K562 (cell line): ENCODE results near the gene DSP. TPM values are rescaled to one million over a fixed set of nuclear protein-coding genes. Genes with fewer than 3 reads are reported as not detected.

Experiments
- ATAC-seq: fragments of 200-7000 bp; cut with Tn5 transposase; 3 replicates; pipeline ENCODE4 v1.9.1; 2020; ENCODE audit warnings: moderate library complexity
- BruUV-seq: library from RNA; stranded (reverse); fragments of 400-500 nt; replicated peaks from 2 replicates; lab custom pipeline; 2021; lab: Mats Ljungman, UMichigan
- CTCF ChIA-PET: fragments of 300-600 bp; formaldehyde crosslinking; extraction: SDS; loops from one replicate; lab custom pipeline; 2021; ENCODE audit warnings: low intra/inter-chr PET ratio; lab: Yijun Ruan, JAX
- POLR2A ChIA-PET: fragments of 300-600, 350-650 bp; sonication (Branson Sonifier 250); formaldehyde crosslinking; extraction: SDS; loops from one replicate; lab custom pipeline; 2021; ENCODE audit warnings: antibody characterized with exemption, inconsistent platforms; lab: Yijun Ruan, JAX
- DNase-seq, 4 experiments: peaks; one replicate each; pipeline versions ENCODE4 v3.0.0 to v3.0.0-alpha.2; 2011 to 2018; ENCODE audit warnings: low spot score in 3 of 4, mixed read lengths in 3 of 4; ENCODE audit errors: extremely low read depth in 1 of 4
- FAIRE-seq: peaks from 2 replicates; lab custom pipeline; 2011; peaks lifted over from hg19 to GRCh38; lab: Jason Lieb, UNC
- H2AFZ ChIP-seq: 2 replicates; pipeline ENCODE4 v1.6.0; 2011; ENCODE audit warnings: low read depth, low read length, control low read depth, inconsistent platforms
- H3K27ac ChIP-seq: fragments of 200-600 bp; 3 replicates; pipeline ENCODE4 v1.8.0; 2011; ENCODE audit warnings: low read depth, mild to moderate bottlenecking, control low read depth, inconsistent platforms, low read length, moderate library complexity, mixed read lengths; ENCODE audit errors: extremely low read depth
- H3K27me3 ChIP-seq, 2 experiments: fragments of 300-600 bp in 1 of 2; 2 replicates in 1 of 2; 3 replicates in 1 of 2; pipeline versions ENCODE4 v1.6.0 to v1.8.0; 2011; ENCODE audit warnings: inconsistent platforms in 2 of 2, low read length in 2 of 2, mild to moderate bottlenecking in 1 of 2, mixed read lengths in 1 of 2, moderate library complexity in 1 of 2; ENCODE audit not compliant: control insufficient read depth in 2 of 2, insufficient read depth in 2 of 2
- H3K36me3 ChIP-seq: fragments of 300-600 bp; 3 replicates; pipeline ENCODE4 v1.8.0; 2011; ENCODE audit warnings: mild to moderate bottlenecking, low read length, inconsistent platforms; ENCODE audit not compliant: control insufficient read depth, insufficient read depth
- H3K4me1 ChIP-seq, 2 experiments: fragments of 200-600 bp in 1 of 2; replicated peaks in 1 of 2; 2 replicates in 1 of 2; 3 replicates in 1 of 2; pipeline versions ENCODE4 v1.5.1 to v1.8.0; 2011; ENCODE audit warnings: inconsistent platforms in 2 of 2, low read length in 2 of 2, mild to moderate bottlenecking in 1 of 2, mixed read lengths in 1 of 2, moderate library complexity in 1 of 2; ENCODE audit not compliant: control insufficient read depth in 2 of 2, insufficient read depth in 2 of 2
- H3K4me2 ChIP-seq: 2 replicates; pipeline ENCODE4 v1.6.1; 2011; ENCODE audit warnings: low read length, control low read depth, inconsistent platforms, mixed read lengths; ENCODE audit not compliant: insufficient read depth
- H3K4me3 ChIP-seq: fragments of 200-600 bp; sonication (generic), shearing (Covaris generic); 2 replicates; pipeline ENCODE4 v1.5.1; 2016; ENCODE audit warnings: control low read depth, inconsistent platforms
- H3K79me2 ChIP-seq: fragments of 200-600 bp; 3 replicates; pipeline ENCODE4 v1.8.0; 2011; ENCODE audit warnings: low read length, inconsistent platforms; ENCODE audit not compliant: control insufficient read depth, insufficient read depth
- H3K9ac ChIP-seq, 2 experiments: 2 replicates each; pipeline versions ENCODE4 v1.6.0 to v1.6.1; 2011; ENCODE audit warnings: low read depth in 2 of 2, low read length in 2 of 2, control low read depth in 1 of 2, inconsistent platforms in 1 of 2, mild to moderate bottlenecking in 1 of 2, mixed read lengths in 1 of 2; ENCODE audit not compliant: insufficient read depth in 1 of 2
- H3K9me1 ChIP-seq: one replicate; pipeline ENCODE4 v1.6.0; 2011; ENCODE audit warnings: inconsistent platforms, mild to moderate bottlenecking, low read length, moderate library complexity; ENCODE audit not compliant: control insufficient read depth, insufficient read depth
- H3K9me3 ChIP-seq: replicated peaks from 2 replicates; pipeline ENCODE4 v1.5.1; 2011; ENCODE audit warnings: low read depth, low read length, inconsistent platforms; ENCODE audit not compliant: control insufficient read depth, insufficient read depth
- H4K20me1 ChIP-seq: replicated peaks from 2 replicates; pipeline ENCODE4 v1.6.1; 2011; ENCODE audit warnings: low read length, inconsistent platforms, mixed read lengths; ENCODE audit not compliant: control insufficient read depth, insufficient read depth
- ADNP ChIP-seq: fragments of 200-800 bp; sonication (Bioruptor generic); IDR thresholded peaks from 2 replicates; pipeline ENCODE4 v1.6.1; 2016; ENCODE audit warnings: missing genetic modification characterization, missing compliant biosample characterization
- BMI1 ChIP-seq: fragments of 150-350 bp; IDR thresholded peaks from 2 replicates; pipeline ENCODE4 v1.6.1; 2014; ENCODE audit warnings: low read length
- PML ChIP-seq: IDR thresholded peaks from 2 replicates; pipeline ENCODE4 v1.6.1; 2012; ENCODE audit warnings: low read length, inconsistent platforms
- TCF15 ChIP-seq: fragments of 250-450 bp; sonication (Bioruptor Pico); IDR thresholded peaks from 2 replicates; pipeline ENCODE4 v1.8.0; 2022; ENCODE audit warnings: moderate library complexity, mild to moderate bottlenecking, inconsistent platforms
- TCF3 ChIP-seq: sonication (generic); formaldehyde crosslinking; IDR thresholded peaks from 2 replicates; pipeline ENCODE4 v1.4.0; 2020; ENCODE audit warnings: mild to moderate bottlenecking, missing genetic modification reagents
- ZEB2 ChIP-seq: fragments of 450-650 bp; IDR thresholded peaks from 2 replicates; pipeline ENCODE4 v1.6.1; 2016
- ZNF699 ChIP-seq: fragments of 250-450 bp; sonication (Bioruptor Pico); IDR thresholded peaks from 2 replicates; pipeline ENCODE4 v1.8.0; 2021; ENCODE audit warnings: mild to moderate bottlenecking, moderate library complexity; ENCODE audit not compliant: insufficient replicate concordance
- WGBS: fragments of 100-300 bp; shearing (Covaris generic); methylation state at CpG from one replicate; pipeline ENCODE4 v1.1.6; 2016; ENCODE audit warnings: low coverage, mixed read lengths; ENCODE audit not compliant: insufficient coverage; ENCODE audit errors: missing lambda C conversion rate; 5-methylcytosine and 5-hydroxymethylcytosine counted together
- in situ Hi-C: fragments of 300-500 bp; cut with MboI; formaldehyde crosslinking; loops from 4 replicates; pipeline ENCODE4 v1.15.0; 2018; ENCODE audit warnings: inconsistent platforms, mixed read lengths
- intact Hi-C: fragments of 100-400 bp; cut with micrococcal nuclease; formaldehyde crosslinking; loops from 2 replicates; pipeline ENCODE4 v1.14.2; 2022
- polyA plus RNA-seq, 8 experiments: library from polyadenylated mRNA; depleted of rRNA in 4 of 8; stranded (reverse) in 5 of 8; unstranded in 3 of 8; fragments of >200 nt; fragmentation: Nextera tagmentation in 2 of 8; fragmentation: Illumina TruSeq in 1 of 8; extraction: Ambion mirVana in 2 of 8; extraction: Trizol in 1 of 8; gene quantifications; 2 replicates each; pipeline versions ENCODE4 v1.2.1 to v1.2.3, GENCODE V29; 2011 to 2014; ENCODE audit warnings: inconsistent platforms in 1 of 8, missing spikeins in 1 of 8
- total RNA-seq, 7 experiments: library from RNA; depleted of rRNA in 6 of 7; stranded (reverse); fragments of >200 nt in 6 of 7; fragmentation: Illumina TruSeq in 2 of 7; extraction: Trizol in 2 of 7; gene quantifications; 2 replicates each; pipeline versions ENCODE4 v1.2.1 to v1.2.3, GENCODE V29; 2011 to 2021; ENCODE audit warnings: low replicate concordance in 1 of 7
- TF ChIP-seq, protein P1 (sequence below): fragments of 450-650 bp; IDR thresholded peaks from 2 replicates; pipeline ENCODE4 v1.6.1; 2016; ENCODE audit warnings: mild to moderate bottlenecking

The DSP gene
- total and polyA plus RNA-seq, 9 of the 15 experiments (the other 6 are each of a cell fraction or from before 2014, with no cell fraction given) = under 0.01 to 0.24 (median 0.03) TPM; not detected in 2

DNA sequence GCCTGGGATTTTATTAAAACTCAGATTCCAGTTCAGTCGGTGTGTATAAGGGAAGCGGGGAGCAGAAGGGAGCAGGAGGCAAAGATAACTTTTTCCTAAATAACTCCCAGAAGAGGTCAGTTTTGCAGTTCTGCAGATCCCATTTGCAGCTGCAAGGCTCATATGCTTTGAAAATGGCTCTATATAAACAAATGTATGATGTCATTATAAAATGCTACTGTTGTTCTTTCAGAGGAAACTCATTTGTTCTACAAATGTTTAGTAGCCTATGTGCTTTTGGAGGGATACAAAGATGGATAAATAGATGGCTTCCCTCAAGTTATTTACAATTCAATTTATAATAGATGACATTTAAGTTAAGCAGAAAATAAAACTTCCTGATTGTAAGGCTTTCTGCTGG lies 29.2 kb upstream of the DSP start (continued):
- TF ChIP-seq, protein P1, sequence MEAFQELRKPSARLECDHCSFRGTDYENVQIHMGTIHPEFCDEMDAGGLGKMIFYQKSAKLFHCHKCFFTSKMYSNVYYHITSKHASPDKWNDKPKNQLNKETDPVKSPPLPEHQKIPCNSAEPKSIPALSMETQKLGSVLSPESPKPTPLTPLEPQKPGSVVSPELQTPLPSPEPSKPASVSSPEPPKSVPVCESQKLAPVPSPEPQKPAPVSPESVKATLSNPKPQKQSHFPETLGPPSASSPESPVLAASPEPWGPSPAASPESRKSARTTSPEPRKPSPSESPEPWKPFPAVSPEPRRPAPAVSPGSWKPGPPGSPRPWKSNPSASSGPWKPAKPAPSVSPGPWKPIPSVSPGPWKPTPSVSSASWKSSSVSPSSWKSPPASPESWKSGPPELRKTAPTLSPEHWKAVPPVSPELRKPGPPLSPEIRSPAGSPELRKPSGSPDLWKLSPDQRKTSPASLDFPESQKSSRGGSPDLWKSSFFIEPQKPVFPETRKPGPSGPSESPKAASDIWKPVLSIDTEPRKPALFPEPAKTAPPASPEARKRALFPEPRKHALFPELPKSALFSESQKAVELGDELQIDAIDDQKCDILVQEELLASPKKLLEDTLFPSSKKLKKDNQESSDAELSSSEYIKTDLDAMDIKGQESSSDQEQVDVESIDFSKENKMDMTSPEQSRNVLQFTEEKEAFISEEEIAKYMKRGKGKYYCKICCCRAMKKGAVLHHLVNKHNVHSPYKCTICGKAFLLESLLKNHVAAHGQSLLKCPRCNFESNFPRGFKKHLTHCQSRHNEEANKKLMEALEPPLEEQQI = no peak
- TF ChIP-seq TCF3 (CRISPR knock-in tag) = no peak
- no peak for TF ChIP-seq BMI1
- no peak for TF ChIP-seq ZNF699 (CRISPR knock-in tag)
- TF ChIP-seq PML = no peak
- TF ChIP-seq ZEB2 = no peak
- no peak for TF ChIP-seq ADNP (tag)

DNA sequence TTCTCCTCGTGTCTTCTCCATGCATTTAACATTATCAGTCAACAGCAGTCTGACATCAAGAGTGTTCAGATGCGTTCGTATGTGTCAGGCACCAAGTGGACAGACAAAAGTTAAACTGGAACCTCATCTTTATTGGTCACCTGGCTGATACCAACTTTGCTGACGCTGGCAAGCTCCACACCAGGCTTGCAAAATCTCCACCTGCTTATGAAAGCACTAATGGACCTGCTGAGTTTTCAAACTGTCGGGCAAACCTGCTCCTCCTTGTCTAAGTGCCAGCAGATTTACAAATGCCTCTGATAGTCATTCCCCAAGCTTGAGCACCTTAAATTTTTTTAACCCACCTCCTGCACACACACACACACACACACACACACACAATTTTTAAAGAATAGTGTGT lies 27.9 kb upstream of the DSP start:
- no peak for DNase-seq
- Histone ChIP-seq H3K9me3 (no peaks in the 10 kb centered on the region), H3K4me1 (no peaks in the 10 kb centered on the region), H3K9me1 (no peaks in the 10 kb centered on the region), H3K27ac (no peak overlapping the region), H3K27me3 (peaks cover 30 to 54% of the 10 kb centered on the region in 2 experiments), H3K4me3 (no peak overlapping the region), H4K20me1 (no peaks in the 10 kb centered on the region), H3K9ac (no peak overlapping the region), H3K36me3 (no peaks in the 10 kb centered on the region), H3K4me2 (no peak overlapping the region), H3K79me2 (no peaks in the 10 kb centered on the region), H2AFZ (no peak overlapping the region)
- ChIA-PET CTCF (no interaction called here), POLR2A (no interaction called here)
- ATAC-seq = no peak
- TF ChIP-seq TCF15 = no peak
- FAIRE-seq = no peak
- intact Hi-C loops (no loop called here), in situ Hi-C loops (no loop called here)
- no TSS peak for BruUV-seq
- WGBS = 4% methylated on average over 5 of the region's 5 CpGs
